Stimulated activated CD4-positive, alpha-beta T cell treated with anti-CD3 and anti-CD28 coated beads, Interleukin-1b, Interleukin-23, amount 100 ng/mL, for 1 hour (primary cell): ENCODE measurements around the gene DLGAP4.
"Not testable (repeated sequence)": the region's sequence is repeated elsewhere in the genome, so short reads cannot be mapped to it uniquely, and the experiment has no call there.

Experiments
- DNase-seq, 2 donors: peaks; one replicate each; pipeline ENCODE4 v3.0.0-alpha.2; 2020; ENCODE audit warnings: low read depth in 2 of 2

DLGAP4 gene

GRCh38 chr20:36497856-36498255 lies 191.7 kb downstream of the DLGAP4 start:
- DNase-seq = no peak

- no peak for DNase-seq
Measured at GRCh38 chr20:36498386-36499179, 192.4 kb downstream of the DLGAP4 start.

GRCh38 chr20:36499211-36499610 lies 193.1 kb downstream of the DLGAP4 start:
- no peak for DNase-seq

- DNase-seq = no peak
Measured at GRCh38 chr20:36499723-36500501, 193.8 kb downstream of the DLGAP4 start.

- DNase-seq = no peak
Measured at GRCh38 chr20:36501367-36502006, 195.3 kb downstream of the DLGAP4 start.

- DNase-seq = no peak
Measured at GRCh38 chr20:36504295-36504694, 198.2 kb downstream of the DLGAP4 start.

GRCh38 chr20:36506253-36506652 lies 200.1 kb downstream of the DLGAP4 start:
- no peak for DNase-seq

GRCh38 chr20:36507746-36508145 lies 201.6 kb downstream of the DLGAP4 start:
- no peak for DNase-seq

- DNase-seq = no peak
Measured at GRCh38 chr20:36519012-36519719, 213.0 kb downstream of the DLGAP4 start.

- DNase-seq = no peak
Measured at GRCh38 chr20:36519944-36520343, 213.8 kb downstream of the DLGAP4 start.

- DNase-seq = no peak
Measured at GRCh38 chr20:36521526-36521925, 215.4 kb downstream of the DLGAP4 start.

GRCh38 chr20:36522412-36522811 lies 216.3 kb downstream of the DLGAP4 start:
- not testable (repeated sequence) for DNase-seq

GRCh38 chr20:36523341-36523740 lies 217.2 kb downstream of the DLGAP4 start:
- DNase-seq = no peak

GRCh38 chr20:36525620-36526365 lies 219.7 kb downstream of the DLGAP4 start:
- no peak for DNase-seq

- DNase-seq = no peak
Measured at GRCh38 chr20:36526521-36527011, 220.4 kb downstream of the DLGAP4 start.

- no peak for DNase-seq
Measured at GRCh38 chr20:36527331-36528125, 221.4 kb downstream of the DLGAP4 start.

GRCh38 chr20:36528176-36528874 lies 222.2 kb downstream of the DLGAP4 start:
- no peak for DNase-seq

- no peak for DNase-seq
Measured at GRCh38 chr20:36528875-36529417, 222.8 kb downstream of the DLGAP4 start.

GRCh38 chr20:36532388-36532787 lies 226.2 kb downstream of the DLGAP4 start:
- DNase-seq = no peak
